ENCODE data around the gene DPF3.

DNA sequence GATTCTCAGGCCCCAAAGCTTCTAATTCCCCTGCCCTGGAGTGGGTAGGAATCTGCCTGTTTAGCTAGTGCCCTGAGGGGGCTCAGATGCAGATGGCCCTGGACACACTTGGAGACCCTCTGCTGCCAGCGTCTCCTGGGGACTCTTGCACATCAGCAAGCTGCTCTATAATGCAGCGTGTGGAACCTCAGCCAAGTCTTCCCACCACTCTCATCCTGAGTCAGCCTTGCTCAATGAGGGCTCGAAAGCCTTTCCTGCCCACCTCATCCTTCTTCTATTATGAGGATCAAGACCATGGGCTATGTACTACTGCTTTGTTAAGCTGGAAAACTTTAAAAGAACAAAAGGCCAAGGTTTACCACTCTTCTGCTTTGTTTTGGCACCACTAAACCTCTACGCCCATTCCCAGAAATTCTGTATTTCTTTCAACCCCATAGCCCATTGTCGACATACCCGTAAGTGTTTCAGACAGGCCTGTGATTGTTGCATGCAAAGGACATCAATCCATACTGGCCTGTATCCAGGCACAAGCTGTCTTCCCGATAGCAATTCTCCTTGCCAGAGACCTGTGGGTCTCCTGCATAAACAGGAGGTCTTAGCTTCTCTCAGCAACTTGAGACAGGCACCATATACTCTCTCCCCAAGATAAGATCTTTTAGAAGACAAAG is 246.9 kb downstream of the DPF3 start:
- no peak for TF ChIP-seq SP1 (IDR thresholded peaks at IDR 0.05)
- no peak for TF ChIP-seq SUZ12 (IDR thresholded peaks at IDR 0.05)
- no peak for TF ChIP-seq BHLHE40 (IDR thresholded peaks at IDR 0.05; ENCODE audit: borderline replicate concordance)
- no peak for TF ChIP-seq L3MBTL2 (conservative IDR thresholded peaks at IDR 0.05)
- TF ChIP-seq ZNF384 (IDR thresholded peaks at IDR 0.05), result no peak
- no peak for TF ChIP-seq FOXM1 (IDR thresholded peaks at IDR 0.05; ENCODE audit: borderline replicate concordance)
- no peak for TF ChIP-seq ARNT (IDR thresholded peaks at IDR 0.05)
- TF ChIP-seq TARDBP (IDR thresholded peaks at IDR 0.05), result no peak
- TF ChIP-seq FOXA1 (IDR thresholded peaks at IDR 0.05), result no peak
- TF ChIP-seq FOXK2 (IDR thresholded peaks at IDR 0.05), result no peak
- no peak for TF ChIP-seq PKNOX1 (IDR thresholded peaks at IDR 0.05)
- no peak for TF ChIP-seq CTBP1 (IDR thresholded peaks at IDR 0.05; ENCODE audit: borderline replicate concordance)

All from HEK293T (cell line).